ENCODE measurements around the gene RUSF1.

RUSF1 gene

DNA sequence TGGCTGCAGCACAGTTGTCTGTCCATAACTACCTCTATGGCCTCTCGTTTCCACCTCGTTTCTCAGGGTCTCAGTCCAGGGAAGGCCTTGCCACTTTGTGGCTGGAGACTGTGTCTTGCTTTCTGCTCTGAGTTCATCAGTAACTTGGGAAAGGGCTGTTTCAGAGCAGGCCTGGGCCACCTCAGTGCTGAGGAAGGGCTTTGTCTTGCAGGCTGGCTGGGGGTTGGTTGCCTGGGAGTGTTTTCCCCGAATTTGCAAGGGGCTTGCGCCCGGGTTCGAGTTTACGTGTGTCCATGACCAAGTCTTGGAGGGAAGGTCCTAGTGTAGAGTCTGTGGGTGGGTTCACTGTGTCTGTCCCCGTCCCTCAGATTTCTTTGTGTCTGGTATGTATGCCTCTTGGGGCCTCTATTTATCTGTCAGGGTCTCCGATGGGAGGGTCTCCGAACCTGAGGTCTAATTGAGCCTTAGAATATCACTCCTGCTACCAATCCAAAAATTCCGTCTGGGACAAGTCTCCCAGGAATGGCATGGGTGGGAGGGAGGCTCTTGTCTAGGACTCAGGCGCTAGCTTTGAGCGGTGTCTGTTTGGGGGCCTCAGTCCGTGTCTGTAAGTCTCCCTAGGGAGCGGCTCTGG, 36.8 kb downstream of the RUSF1 start:
- no peak for DNase-seq

DNA sequence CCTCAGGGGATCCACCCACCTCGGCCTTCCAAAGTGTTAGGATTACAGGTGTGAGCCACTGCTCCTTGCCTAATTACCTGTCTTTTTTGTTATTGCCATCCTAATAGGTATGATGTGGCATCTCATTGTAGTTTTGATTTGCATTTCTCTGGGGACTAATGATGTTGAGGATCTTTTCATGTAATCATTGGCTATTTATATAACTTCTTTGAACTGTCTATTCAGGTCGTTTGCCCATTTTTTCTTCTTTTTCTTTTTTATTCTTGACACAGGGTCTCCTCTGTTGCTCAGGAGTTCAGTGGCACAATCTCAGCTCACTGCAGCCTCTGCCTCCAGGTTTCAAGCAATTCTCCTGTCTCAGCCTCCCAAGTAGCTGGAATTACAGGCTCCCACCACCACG, 37.6 kb downstream of the RUSF1 start:
- no peak for DNase-seq

DNA sequence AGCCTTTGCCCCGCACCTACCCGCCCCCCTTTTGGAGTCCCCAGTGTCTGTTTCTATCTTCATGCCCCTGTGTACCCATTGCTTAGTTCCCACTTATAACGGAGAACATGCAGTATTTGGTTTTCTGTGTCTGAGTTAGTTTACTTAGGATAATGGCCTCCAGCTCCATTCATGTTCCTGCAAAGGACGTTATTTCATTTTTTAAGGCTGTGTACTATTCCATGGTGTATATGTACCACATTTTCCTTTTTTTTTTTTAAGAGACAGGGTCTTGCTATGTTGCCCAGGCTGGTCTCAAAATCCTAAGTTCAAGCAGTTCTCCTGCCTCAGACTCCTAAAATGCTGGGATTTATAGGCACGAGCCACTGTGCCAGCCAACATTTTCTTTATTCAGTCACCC, 40.3 kb downstream of the RUSF1 start:
- DNase-seq: no peak

DNA sequence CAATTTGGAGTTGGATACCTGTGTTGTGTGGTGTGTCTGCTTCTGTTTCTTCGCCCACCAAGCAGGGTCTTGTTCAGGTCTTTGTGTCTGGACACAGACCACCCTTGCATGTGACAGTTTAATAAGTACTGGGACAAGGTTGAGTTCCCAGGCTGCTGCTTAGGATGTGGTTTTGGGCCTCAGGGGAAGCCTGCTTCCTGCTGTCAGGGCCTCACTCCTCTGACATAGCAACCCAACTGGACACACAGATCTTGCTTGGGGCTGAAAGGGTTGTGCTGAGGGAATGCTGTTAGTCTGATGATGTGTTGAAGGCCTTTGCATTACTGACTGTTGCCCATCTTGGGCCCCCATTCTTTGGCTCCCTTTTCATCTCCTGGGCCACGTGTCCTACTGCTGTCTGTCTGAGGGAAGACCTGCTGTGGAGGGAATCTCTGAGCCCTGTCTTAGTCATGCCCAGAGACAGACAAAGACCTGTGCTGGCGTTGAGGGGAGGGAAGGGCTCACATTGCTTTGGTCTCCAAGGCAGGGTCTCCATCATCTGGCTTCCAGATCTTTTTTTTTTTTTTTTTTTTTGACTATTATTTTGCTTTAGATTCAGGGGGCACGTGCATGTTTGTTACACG, 40.9 kb downstream of the RUSF1 start:
- DNase-seq: no peak

DNA sequence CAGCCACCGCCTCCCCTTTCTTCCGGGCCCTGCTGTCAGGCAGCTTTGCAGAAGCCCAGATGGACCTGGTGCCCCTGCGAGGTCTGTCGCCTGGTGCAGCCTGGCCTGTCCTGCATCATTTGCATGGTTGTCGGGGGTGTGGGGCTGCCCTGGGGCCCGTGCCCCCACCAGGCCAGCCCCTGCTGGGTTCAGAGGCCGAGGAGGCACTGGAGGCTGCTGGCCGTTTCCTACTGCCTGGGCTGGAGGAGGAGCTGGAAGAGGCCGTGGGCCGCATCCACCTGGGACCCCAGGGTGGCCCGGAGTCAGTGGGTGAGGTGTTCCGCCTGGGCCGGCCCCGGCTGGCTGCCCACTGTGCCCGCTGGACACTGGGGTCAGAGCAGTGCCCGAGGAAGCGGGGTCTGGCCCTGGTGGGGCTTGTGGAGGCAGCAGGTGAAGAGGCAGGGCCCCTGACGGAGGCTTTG, 41.8 kb downstream of the RUSF1 start:
- no peak for DNase-seq

DNA sequence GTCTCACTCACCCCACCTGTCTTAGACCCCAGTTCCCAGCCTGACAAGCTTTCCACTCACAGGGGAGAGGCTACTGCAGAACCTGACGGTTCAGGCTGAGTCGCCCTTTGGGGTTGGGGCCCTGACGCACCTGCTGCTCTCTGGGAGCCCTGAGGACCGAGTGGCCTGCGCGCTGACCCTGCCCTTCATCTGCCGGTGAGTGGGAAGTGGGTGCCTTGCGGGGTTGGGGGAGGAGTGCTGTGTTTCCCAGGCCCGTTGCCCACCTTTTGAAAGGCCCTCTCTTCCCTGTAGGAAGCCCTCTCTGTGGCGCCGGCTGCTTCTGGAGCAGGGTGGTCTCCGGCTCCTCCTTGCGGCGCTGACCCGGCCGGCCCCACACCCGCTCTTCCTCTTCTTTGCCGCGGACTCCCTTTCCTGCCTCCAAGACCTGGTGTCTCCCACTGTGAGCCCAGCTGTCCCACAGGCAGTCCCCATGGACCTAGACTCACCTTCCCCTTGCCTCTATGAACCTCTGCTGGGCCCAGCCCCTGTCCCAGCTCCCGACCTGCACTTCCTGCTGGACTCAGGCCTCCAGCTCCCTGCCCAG, 42.3 kb downstream of the RUSF1 start:
- no peak for DNase-seq

DNA sequence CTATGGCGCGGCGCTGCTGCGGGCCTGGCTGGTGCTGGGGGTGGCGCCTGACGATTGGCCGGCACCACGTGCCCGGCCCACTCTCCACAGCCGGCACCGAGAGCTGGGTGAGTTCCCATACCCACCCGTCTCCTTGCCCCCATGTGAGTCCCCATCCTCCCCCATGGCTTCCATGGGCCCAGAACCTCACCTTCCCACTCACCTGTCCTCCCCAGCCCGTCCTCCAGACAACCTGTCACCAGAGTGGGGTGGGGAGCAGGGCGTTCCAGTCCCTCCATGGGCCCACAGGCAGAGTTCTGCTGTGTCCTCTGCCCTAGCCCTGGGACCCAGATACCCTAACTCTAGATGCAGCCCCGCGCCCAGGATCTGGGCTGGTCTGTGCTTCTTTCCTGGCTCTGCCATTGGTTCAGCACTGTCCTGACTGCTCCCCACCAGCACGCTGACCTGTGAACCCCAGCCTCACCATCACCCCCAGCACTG, 43.4 kb downstream of the RUSF1 start:
- DNase-seq: no peak

DNA sequence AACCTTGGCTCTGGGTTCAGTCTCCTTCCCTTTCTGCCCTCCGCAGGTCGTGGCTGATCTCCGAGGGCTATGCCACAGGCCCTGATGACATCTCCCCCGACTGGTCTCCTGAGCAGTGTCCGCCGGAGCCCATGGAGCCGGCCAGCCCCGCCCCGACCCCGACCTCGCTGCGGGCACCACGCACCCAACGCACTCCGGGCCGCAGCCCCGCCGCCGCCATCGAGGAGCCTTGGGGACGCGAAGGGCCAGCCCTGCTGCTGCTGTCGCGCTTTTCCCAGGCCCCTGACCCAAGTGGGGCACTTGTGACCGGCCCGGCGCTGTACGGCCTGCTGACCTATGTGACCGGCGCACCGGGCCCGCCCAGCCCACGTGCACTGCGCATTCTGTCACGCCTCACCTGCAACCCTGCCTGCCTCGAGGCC, 43.8 kb downstream of the RUSF1 start:
- no peak for DNase-seq

DNA sequence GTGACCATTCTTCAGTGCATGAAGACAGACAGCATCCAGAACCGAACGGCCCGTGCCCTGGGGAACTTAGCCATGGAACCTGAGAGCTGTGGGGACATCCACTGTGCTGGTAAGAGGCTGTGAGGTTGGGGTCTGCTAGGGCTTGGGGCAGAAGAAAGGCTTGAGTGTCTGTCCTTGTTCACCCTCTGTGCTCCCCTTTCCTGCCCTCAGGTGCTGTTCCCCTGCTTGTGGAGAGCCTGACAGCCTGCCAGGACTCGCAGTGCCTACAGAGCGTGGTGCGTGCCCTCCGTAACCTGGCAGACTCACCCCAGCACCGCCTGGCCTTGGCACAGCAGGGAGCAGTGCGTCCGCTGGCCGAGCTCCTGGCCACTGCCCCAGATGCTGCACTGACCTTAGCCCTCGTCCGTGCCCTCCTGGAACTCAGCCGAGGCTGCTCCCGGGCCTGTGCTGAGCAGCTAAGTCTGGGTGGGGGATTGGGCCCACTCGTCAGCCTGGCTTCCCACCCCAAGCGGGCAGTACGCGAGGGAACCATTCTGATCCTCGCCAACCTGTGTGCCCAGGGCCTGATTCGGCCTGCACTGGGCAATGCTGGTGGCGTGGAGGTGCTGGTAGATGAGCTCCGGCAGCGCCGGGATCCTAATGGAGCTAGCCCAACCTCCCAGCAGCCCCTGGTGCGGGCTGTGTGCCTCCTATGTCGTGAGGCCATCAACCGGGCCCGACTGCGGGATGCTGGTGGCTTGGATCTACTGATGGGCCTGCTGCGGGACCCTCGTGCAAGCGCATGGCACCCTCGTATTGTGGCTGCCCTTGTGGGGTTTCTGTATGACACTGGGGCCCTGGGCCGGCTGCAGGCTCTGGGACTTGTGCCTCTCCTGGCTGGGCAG, 46.0 kb downstream of the RUSF1 start:
- DNase-seq: no peak

DNA sequence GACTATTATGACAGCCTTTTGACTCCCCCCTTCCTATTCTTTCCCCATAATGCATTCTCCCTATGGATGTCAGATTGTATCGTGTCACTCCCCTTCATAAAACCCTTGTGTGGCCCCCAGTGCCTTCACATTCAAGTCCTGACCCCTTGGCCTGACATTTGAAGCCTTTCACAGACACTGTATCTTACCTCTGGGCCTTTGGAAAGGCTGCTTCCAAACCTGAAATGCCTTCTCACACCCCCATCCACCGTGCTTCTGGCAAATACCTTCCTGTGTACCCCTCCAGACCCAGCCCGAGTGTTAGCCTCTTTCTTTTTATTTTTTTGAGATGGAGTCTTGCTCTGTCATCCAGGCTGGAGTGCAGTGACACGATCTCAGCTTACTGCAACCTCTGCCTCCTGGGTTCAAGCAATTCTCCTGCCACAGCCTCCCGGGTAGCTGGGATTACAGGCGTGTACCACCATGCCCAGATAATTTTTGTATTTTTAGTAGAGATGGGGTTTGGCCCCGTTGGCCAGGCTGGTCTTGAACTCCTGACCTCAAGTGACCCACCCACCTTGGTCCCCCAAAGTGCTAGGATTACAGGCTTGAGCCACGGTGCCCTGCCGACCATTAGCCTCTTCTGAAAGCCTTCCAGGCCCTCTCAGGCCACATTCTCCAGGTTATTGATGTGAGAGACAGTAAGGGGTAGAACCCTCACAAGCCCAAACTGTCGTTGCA, 46.8 kb downstream of the RUSF1 start:
- no peak for DNase-seq

DNA sequence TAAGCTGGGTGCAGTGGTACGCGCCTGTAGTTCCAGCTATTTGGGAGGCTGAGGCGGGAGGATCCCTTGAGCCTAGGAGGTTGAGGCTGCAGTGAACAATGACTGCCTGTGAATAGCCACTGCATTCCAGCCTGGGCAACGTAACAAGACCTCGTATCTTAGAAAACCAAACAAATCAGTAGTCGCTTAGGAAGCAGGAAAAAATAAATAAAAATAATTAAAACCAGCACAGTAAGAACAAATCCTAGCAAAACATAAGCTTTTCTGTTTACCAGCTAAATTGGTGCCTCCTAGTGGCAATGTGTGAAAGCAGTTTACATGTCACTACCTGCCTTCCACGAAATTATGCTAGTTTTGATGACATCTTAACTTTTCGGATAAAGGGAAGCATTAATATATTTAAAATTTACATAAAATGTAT, 47.6 kb downstream of the RUSF1 start:
- no peak for DNase-seq

DNA sequence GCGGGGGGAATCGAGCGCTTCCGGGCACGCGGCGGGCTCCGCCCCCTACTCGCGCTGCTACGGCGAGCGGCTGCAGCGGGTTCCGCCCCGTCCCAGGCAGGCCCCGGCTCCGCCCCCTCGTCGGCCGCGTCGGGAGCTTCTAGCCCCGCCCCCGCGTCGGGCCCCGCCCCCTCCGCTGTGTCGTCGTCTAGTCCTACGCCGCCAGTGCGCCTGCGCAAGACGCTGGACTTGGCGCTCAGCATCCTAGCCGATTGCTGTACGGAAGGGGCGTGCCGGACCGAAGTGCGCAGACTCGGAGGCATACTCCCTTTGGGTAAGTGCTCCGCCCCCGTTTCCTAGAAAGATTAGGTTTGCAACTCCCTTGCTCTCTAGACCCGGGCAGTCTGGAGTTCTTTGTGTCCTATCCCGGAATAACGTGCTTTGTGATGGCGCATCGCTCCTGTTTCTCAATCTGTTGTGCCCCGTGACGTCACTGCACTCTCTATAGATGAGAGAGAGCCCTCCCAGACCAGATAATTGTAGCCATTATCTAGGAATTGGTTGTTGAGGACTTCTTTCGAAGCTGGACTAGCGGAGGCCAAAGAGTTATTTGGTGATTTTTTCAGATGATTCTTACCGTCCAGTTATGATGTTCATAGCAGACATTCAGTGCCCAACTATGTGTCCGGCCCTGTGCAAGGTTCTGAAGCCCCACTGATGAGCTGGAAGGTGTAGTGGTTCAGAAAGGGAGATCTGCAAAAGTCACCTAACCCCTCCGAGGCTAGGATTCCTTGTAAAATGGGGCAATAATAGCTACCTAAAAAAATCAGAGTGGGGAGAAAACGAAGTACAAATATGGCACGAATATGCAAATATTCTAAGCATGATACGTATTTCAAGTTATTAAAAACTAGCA, 48.3 kb downstream of the RUSF1 start:
- DNase-seq: peak; percentile 96 to 100 (median 99)

DNA sequence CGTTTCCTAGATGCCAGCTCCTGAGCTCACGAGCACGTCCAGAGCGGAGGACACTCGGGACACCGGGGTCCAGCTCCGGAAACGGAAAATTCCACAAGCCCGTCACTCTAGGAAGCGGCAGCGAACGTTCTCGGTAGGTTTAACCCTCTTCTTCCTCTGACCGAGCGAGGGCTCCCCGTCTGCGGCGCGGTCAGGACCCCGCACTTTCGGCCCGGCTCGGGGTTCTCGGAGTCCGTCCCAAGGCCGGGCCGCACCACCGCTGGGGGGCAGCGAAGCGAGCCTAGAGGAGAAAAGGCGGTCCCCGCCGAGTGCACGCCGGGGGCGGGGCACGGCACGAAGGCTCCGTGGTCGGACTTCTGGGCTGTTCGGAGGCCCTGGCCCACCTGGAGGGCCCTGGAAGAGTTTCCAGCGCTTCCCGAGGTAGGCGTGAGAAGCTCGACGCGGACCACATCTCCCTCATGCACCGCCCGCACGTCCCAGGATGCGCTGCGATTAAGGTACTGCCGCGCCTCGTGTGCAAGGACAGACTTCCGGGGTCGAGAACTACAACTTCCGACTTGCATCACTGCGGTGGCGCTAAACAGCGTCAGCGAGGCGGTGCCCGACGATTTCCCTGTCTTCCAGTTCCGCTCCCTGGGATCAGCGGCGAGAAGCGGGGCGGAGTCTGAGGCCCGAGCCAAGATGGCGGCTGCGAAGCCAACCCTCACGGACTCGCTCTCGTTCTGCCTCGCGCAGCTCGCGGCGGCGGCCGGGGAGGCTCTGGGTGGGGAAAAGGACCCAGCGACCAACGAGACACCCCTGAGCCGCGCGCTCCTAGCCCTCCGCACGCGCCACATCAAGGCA, 49.1 kb downstream of the RUSF1 start, which contains the start of gene ARMC5:
TSS of gene ARMC5 (plus strand) at position 658 of the 843 bp plus-strand sequence. CDS start at position 682, 24 bp downstream.
- peak; percentile 88 to 99 (median 97) for DNase-seq

DNA sequence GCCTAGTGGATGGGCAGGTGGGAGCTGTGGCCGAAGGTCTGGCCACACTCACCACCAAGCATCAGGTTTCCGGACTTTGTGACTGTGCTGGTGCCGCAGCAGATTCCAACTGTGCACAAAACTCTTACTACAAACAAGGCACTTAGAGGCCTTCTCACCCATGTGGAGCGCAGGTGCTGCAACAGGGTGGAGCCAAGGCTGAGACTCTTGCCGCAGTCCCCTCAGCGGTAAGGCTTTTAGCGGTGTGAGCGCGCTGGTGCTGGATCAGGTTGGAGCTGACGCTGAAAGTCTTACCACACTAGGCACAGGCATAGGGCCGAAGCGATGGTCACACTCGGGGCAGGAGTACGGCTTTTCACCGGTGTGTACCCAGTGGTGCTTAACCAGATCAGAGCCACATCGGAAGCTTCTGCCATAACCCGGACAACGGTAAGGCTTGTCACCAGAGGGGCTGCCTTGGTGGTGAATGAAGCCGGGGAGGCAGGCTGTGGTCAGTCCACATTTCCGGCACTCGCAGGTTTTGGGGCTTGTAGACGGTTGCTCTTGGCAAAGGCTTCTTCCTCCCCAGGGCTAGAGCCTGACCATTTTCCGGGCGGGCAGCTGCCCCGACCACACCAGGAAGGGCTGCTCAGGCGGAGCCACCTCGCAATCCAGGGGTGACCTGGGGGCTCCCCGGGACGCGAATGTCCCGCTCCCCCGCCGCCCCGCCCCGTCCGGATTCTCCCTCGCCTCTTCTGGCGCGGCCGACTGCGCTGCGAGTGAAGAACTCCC, 49.9 kb downstream of the RUSF1 start:
- peak in 5 of 51 donors; percentile 33 to 64 (median 52) for DNase-seq

DNA sequence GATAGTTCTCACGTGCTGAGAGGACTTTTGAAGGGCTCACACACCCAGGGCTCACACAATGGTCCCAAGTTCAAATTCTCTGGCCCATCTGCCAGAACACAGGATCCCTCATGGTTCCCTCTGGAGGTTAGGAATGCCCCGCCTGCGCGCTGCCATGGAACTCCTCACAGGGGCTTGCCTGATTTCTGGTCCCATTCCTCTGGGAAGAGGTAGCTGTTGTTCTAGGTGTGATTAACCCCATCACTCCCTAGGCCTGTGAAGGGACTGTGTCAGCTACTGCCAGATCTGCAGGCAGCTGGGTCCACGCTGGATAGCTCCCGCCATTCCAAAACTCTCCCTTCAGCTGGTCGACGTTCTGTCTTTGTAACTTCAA, 51.2 kb downstream of the RUSF1 start:
- DNase-seq: no peak

DNA sequence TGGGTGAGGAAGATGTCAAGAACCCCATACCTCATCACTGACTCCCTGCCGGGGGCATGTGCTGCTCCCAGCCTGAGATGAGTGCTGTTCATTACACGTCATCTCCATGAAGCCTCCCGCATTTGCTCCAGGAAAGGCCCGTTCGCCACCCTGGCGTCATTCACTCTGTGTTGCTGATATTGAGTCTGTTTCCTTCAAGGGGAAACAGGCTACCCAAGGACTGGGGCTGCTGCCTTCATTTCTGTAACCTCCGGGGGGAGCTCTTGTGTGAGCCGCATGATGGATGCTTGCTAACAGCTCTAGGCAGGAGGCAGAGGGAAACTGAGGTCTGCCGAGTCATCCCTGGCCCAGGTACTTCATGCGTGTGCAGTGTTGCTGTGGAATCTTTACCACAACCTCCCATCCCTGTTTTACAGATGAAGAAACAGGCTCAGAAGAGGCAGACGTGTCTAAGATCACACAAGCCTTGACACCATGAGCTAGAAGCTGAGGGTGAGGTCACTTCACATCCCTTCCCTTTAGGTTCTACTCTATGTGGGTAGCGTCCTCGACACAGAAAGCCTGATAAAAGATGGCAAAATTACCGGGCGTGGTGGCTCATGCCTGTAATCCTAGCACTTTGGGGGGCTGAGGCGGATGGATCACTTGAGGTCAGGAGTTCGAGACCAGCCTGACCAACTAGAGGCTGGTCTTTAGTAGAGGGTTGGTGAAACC, 52.4 kb downstream of the RUSF1 start:
- peak in 1 of 51 donors; percentile 7 for DNase-seq
